CD1c-positive myeloid dendritic cell (primary cell): ENCODE data around the gene HSD17B11.
A peak's percentile ranks its signal among the peaks of the same experiment; 100 is the strongest.
"Not testable (repeated sequence)": the region's sequence is repeated elsewhere in the genome, so short reads cannot be mapped to it uniquely, and the experiment has no call there.

Source experiments
- DNase-seq: peaks from one replicate; pipeline ENCODE4 v3.0.0-alpha.2; 2016; ENCODE audit errors: extremely low spot score

The HSD17B11 gene

GRCh38 chr4:87405211-87405820 lies 14.3 kb upstream of the HSD17B11 start:
- DNase-seq = no peak

GRCh38 chr4:87403732-87404131 lies 12.7 kb upstream of the HSD17B11 start:
- not testable (repeated sequence) for DNase-seq

GRCh38 chr4:87399954-87400353 lies 9.0 kb upstream of the HSD17B11 start:
- no peak for DNase-seq

GRCh38 chr4:87399148-87399547 lies 8.2 kb upstream of the HSD17B11 start:
- DNase-seq = no peak

- DNase-seq = not testable (repeated sequence)
Measured at GRCh38 chr4:87395851-87396250, 4.9 kb upstream of the HSD17B11 start.

GRCh38 chr4:87395073-87395472 lies 4.1 kb upstream of the HSD17B11 start:
- DNase-seq = not testable (repeated sequence)

GRCh38 chr4:87392183-87392582 lies 1.2 kb upstream of the HSD17B11 start:
- DNase-seq = no peak

- no peak for DNase-seq
Measured at GRCh38 chr4:87391576-87392054, 627 bp upstream of the HSD17B11 start.

GRCh38 chr4:87390551-87390890 lies 467 bp downstream of the HSD17B11 start:
- DNase-seq = no peak

GRCh38 chr4:87390055-87390454 lies 933 bp downstream of the HSD17B11 start:
- not testable (repeated sequence) for DNase-seq

GRCh38 chr4:87388901-87389300 lies 2.1 kb downstream of the HSD17B11 start:
- DNase-seq = peak; percentile 42

- no peak for DNase-seq
Measured at GRCh38 chr4:87387237-87387636, 3.8 kb downstream of the HSD17B11 start.

- not testable (repeated sequence) for DNase-seq
Measured at GRCh38 chr4:87384466-87385132, 6.4 kb downstream of the HSD17B11 start.

- no peak for DNase-seq
Measured at GRCh38 chr4:87382931-87383330, 8.1 kb downstream of the HSD17B11 start.

GRCh38 chr4:87382116-87382515 lies 8.9 kb downstream of the HSD17B11 start:
- no peak for DNase-seq

- DNase-seq = no peak
Measured at GRCh38 chr4:87377816-87378215, 13.2 kb downstream of the HSD17B11 start.

GRCh38 chr4:87375719-87376291 lies 15.2 kb downstream of the HSD17B11 start:
- peak; percentile 54 for DNase-seq

- DNase-seq = no peak
Measured at GRCh38 chr4:87370068-87370467, 20.9 kb downstream of the HSD17B11 start.

- no peak for DNase-seq
Measured at GRCh38 chr4:87366521-87367162, 24.3 kb downstream of the HSD17B11 start.

- no peak for DNase-seq
Measured at GRCh38 chr4:87365348-87365747, 25.6 kb downstream of the HSD17B11 start.

GRCh38 chr4:87363552-87363951 lies 27.4 kb downstream of the HSD17B11 start:
- DNase-seq = no peak

GRCh38 chr4:87360338-87360935 lies 30.6 kb downstream of the HSD17B11 start:
- DNase-seq = no peak
